ENCODE measurements around the gene TWNK. TPM values are rescaled to one million over a fixed set of nuclear protein-coding genes. Genes with fewer than 3 reads are reported as not detected.

The TWNK gene
- total and polyA plus RNA-seq, 9 of the 15 experiments (the other 6 are each of a cell fraction or from before 2014, with no cell fraction given) = 11.6 to 34.7 (median 17.4) TPM

DNA sequence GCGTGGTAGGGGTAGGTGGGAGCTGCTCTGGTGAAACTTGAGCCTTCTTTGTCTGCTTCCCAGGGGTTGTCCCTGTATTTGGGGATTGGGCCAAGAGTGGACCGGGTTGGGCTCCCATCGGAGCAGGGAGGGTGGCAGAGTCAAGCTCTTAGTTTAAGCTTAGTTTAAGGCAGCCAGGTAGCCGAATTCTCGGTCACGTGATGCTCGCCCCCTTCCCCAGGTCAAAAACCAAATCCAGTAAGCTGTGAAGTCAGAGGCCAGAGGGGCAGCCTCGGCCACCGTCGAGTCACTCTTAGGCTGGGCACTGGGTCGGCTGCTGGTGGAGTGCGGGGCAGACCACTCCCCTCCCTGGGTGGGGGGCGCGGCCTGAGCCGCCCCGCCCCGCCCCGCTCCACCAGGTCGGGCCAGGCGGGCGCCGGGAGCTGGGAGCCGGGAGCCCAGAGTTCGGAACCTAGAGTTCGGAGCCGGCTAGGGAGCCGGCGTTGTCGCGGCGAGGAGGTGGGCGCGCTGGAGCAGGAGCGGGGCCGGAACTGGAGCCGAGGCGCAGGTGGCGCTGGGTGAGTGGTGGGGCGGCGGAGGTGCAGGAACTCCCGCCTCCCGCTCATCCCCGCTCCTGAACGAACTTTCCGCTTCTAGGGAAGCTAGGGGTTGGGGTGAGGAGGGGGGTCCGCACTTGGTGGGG lies 9.5 kb downstream of the TWNK start (continued):
- TF ChIP-seq POLR2B (IDR thresholded peaks at IDR 0.05; ENCODE audit: low read depth, partially characterized antibody) = no peak
- TF ChIP-seq, protein P1, sequence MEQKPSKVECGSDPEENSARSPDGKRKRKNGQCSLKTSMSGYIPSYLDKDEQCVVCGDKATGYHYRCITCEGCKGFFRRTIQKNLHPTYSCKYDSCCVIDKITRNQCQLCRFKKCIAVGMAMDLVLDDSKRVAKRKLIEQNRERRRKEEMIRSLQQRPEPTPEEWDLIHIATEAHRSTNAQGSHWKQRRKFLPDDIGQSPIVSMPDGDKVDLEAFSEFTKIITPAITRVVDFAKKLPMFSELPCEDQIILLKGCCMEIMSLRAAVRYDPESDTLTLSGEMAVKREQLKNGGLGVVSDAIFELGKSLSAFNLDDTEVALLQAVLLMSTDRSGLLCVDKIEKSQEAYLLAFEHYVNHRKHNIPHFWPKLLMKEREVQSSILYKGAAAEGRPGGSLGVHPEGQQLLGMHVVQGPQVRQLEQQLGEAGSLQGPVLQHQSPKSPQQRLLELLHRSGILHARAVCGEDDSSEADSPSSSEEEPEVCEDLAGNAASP (IDR thresholded peaks at IDR 0.05) = no peak
- TF ChIP-seq GTF2A2 (tag; IDR thresholded peaks at IDR 0.05) = no peak
- TF ChIP-seq TEAD2 (tag; IDR thresholded peaks at IDR 0.05) = no peak
- no peak for TF ChIP-seq NONO (IDR thresholded peaks at IDR 0.05; ENCODE audit: low read depth in 2 of 2, low read length in 1 of 2)
- TF ChIP-seq CTBP1 (IDR thresholded peaks at IDR 0.05; ENCODE audit: borderline replicate concordance) = no peak
- no peak for TF ChIP-seq SLC30A9 (CRISPR knock-in tag; IDR thresholded peaks at IDR 0.05)
- TF ChIP-seq, protein P2, sequence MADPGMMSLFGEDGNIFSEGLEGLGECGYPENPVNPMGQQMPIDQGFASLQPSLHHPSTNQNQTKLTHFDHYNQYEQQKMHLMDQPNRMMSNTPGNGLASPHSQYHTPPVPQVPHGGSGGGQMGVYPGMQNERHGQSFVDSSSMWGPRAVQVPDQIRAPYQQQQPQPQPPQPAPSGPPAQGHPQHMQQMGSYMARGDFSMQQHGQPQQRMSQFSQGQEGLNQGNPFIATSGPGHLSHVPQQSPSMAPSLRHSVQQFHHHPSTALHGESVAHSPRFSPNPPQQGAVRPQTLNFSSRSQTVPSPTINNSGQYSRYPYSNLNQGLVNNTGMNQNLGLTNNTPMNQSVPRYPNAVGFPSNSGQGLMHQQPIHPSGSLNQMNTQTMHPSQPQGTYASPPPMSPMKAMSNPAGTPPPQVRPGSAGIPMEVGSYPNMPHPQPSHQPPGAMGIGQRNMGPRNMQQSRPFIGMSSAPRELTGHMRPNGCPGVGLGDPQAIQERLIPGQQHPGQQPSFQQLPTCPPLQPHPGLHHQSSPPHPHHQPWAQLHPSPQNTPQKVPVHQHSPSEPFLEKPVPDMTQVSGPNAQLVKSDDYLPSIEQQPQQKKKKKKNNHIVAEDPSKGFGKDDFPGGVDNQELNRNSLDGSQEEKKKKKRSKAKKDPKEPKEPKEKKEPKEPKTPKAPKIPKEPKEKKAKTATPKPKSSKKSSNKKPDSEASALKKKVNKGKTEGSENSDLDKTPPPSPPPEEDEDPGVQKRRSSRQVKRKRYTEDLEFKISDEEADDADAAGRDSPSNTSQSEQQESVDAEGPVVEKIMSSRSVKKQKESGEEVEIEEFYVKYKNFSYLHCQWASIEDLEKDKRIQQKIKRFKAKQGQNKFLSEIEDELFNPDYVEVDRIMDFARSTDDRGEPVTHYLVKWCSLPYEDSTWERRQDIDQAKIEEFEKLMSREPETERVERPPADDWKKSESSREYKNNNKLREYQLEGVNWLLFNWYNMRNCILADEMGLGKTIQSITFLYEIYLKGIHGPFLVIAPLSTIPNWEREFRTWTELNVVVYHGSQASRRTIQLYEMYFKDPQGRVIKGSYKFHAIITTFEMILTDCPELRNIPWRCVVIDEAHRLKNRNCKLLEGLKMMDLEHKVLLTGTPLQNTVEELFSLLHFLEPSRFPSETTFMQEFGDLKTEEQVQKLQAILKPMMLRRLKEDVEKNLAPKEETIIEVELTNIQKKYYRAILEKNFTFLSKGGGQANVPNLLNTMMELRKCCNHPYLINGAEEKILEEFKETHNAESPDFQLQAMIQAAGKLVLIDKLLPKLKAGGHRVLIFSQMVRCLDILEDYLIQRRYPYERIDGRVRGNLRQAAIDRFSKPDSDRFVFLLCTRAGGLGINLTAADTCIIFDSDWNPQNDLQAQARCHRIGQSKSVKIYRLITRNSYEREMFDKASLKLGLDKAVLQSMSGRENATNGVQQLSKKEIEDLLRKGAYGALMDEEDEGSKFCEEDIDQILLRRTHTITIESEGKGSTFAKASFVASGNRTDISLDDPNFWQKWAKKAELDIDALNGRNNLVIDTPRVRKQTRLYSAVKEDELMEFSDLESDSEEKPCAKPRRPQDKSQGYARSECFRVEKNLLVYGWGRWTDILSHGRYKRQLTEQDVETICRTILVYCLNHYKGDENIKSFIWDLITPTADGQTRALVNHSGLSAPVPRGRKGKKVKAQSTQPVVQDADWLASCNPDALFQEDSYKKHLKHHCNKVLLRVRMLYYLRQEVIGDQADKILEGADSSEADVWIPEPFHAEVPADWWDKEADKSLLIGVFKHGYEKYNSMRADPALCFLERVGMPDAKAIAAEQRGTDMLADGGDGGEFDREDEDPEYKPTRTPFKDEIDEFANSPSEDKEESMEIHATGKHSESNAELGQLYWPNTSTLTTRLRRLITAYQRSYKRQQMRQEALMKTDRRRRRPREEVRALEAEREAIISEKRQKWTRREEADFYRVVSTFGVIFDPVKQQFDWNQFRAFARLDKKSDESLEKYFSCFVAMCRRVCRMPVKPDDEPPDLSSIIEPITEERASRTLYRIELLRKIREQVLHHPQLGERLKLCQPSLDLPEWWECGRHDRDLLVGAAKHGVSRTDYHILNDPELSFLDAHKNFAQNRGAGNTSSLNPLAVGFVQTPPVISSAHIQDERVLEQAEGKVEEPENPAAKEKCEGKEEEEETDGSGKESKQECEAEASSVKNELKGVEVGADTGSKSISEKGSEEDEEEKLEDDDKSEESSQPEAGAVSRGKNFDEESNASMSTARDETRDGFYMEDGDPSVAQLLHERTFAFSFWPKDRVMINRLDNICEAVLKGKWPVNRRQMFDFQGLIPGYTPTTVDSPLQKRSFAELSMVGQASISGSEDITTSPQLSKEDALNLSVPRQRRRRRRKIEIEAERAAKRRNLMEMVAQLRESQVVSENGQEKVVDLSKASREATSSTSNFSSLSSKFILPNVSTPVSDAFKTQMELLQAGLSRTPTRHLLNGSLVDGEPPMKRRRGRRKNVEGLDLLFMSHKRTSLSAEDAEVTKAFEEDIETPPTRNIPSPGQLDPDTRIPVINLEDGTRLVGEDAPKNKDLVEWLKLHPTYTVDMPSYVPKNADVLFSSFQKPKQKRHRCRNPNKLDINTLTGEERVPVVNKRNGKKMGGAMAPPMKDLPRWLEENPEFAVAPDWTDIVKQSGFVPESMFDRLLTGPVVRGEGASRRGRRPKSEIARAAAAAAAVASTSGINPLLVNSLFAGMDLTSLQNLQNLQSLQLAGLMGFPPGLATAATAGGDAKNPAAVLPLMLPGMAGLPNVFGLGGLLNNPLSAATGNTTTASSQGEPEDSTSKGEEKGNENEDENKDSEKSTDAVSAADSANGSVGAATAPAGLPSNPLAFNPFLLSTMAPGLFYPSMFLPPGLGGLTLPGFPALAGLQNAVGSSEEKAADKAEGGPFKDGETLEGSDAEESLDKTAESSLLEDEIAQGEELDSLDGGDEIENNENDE (IDR thresholded peaks at IDR 0.05; ENCODE audit: low read depth, low read length) = no peak
- TF ChIP-seq PRMT5 (CRISPR knock-in tag; IDR thresholded peaks at IDR 0.05) = no peak
- no peak for TF ChIP-seq TEAD4 (IDR thresholded peaks at IDR 0.05; ENCODE audit: low read length)
- no peak for TF ChIP-seq TEAD4 (CRISPR knock-in tag; IDR thresholded peaks at IDR 0.05; ENCODE audit: borderline replicate concordance)
- TF ChIP-seq, protein P3, sequence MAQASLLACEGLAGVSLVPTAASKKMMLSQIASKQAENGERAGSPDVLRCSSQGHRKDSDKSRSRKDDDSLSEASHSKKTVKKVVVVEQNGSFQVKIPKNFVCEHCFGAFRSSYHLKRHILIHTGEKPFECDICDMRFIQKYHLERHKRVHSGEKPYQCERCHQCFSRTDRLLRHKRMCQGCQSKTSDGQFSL (CRISPR knock-in tag; IDR thresholded peaks at IDR 0.05) = no peak
- TF ChIP-seq, protein P3 (tag; IDR thresholded peaks at IDR 0.05) = no peak
- TF ChIP-seq GTF2E2 (tag; IDR thresholded peaks at IDR 0.05) = no peak

Measured in K562 (cell line).